GM18517 (cell line): ENCODE measurements around the gene ADARB1.

Experiments used
- ATAC-seq: cut with Tn5 transposase; IDR thresholded peaks from one replicate; pipeline ENCODE4 v1.9.1; 2021; ENCODE audit warnings: mild to moderate bottlenecking, moderate library complexity; ENCODE audit not compliant: unreplicated experiment

Gene ADARB1

GRCh38 chr21:45112371-45112770 lies 38.0 kb downstream of the ADARB1 start:
- ATAC-seq, result no peak

DNA sequence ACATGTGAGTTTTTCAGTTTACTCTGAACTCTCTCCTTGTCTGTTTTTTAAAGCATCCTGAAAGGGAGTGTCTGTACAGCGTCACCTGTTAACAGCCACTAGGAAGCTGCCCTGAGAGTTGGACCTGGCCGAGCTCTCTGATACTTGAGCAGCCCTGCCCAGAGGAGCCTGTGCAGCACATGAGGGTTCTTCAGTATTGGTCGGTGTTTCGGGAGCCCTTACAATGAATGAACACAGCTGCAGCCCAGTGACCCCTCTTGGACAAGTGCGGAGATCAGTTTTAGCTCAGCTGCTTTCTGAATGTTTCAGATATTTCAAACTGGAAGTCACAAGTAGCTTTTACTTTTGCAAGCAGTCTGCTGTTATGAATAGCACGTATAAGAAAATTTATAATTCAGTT lies 39.2 kb downstream of the ADARB1 start:
- no peak for ATAC-seq

- ATAC-seq, result no peak
Observed at GRCh38 chr21:45114072-45114471, 39.7 kb downstream of the ADARB1 start.

- ATAC-seq, result no peak
Observed at GRCh38 chr21:45114475-45114874, 40.1 kb downstream of the ADARB1 start.

GRCh38 chr21:45115141-45115540 lies 40.8 kb downstream of the ADARB1 start:
- ATAC-seq, result no peak

DNA sequence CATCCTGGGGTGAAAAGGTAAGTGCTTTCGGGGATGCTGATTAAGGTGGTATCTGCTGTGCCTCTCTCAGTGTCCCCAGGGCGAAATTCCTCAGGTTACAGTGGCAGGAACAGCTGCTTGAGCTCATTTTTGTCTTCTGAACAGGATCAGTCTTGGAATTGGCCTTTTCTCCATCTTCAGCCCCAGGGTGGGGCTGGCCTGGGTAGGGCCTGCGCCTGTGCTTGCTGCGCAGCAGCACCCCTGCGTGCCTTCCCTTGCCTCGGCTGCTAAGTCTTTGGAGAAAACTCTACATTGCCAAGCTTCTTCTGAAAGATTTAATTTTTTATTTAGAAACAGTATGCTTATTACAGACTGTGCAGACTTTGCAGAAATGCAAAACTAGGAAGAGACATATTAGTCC lies 41.7 kb downstream of the ADARB1 start:
- ATAC-seq, result no peak

- no peak for ATAC-seq
Observed at GRCh38 chr21:45117314-45117713, 42.9 kb downstream of the ADARB1 start.

GRCh38 chr21:45118099-45118498 lies 43.7 kb downstream of the ADARB1 start:
- no peak for ATAC-seq

DNA sequence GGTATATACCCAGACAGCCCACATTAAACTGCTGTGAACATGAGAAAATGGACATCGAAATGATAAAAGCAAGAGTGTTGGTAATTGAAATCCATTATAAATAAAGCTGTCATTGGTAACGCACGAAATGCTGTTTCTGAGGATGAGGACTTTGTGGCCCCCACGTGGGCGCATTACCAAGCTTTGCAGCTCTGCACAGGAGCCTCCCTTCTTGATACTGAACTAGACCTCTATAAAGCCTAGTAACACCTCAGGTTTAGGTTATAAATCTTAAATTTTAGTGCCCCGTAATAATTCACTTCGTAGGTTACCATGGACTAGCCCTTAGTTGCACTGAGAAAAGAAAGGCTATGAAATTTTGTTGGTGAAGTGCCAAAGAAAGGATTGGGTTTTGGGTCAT lies 45.4 kb downstream of the ADARB1 start:
- no peak for ATAC-seq

- no peak for ATAC-seq
Observed at GRCh38 chr21:45120975-45121374, 46.6 kb downstream of the ADARB1 start.

- no peak for ATAC-seq
Observed at GRCh38 chr21:45122030-45122429, 47.6 kb downstream of the ADARB1 start.

DNA sequence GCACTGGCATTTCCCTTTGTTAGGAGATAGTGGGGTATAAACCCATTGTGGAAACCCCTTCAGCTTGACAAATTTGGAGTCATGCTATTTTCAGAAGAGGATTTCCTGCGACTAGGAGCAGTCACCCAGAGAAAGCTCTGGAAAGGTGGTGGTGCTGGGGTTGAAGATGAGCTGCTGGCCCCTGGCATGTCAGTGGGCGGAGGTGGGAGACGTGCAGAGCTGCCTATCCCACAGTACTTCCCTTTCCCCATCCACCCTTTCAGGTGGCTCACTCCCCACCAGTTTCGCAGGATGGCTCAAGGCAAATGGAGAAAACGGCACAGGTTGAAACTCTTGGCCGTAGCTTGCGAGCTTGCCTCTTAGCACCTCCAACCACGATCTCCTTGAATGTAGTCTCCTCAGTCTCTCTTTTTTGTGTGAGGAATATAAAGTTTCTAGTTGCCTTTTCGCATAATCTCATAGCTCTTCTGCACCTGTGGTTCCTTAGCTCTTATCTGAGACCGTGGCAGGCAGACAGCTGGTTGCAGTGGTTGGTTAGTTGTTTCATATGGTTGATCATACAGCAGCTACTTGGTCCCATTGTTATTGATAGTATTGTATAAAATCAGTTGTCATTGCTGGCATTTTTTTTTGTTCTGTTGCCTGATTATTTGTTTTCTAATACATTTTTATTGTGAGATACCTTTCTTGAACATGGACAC lies 48.2 kb downstream of the ADARB1 start:
- no peak for ATAC-seq

GRCh38 chr21:45123440-45123839 lies 49.1 kb downstream of the ADARB1 start:
- no peak for ATAC-seq

- ATAC-seq, result no peak
Observed at GRCh38 chr21:45124596-45124995, 50.2 kb downstream of the ADARB1 start.

GRCh38 chr21:45125357-45125756 lies 51.0 kb downstream of the ADARB1 start:
- ATAC-seq, result no peak

GRCh38 chr21:45126204-45126626 lies 51.8 kb downstream of the ADARB1 start:
- ATAC-seq, result no peak

- ATAC-seq, result no peak
Observed at GRCh38 chr21:45126983-45127382, 52.6 kb downstream of the ADARB1 start.

DNA sequence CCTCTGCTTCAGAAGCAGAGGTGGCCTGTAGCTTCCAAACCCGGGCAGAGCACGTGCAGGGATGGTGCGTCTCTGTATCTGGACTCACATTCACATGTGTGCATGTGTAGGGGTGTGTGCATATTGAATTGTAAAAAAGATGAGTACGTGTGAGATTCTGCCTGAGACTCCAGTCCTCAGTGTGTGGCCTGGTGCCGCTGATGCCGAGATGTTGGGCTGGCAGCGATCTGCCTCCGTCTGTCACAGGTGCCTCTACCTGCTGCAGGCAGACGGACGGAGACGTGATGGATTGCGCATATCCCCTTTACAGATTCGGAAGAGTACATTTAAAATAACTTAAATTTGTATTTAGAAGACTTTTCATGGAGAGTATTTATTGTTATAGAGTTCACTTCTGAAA lies 53.6 kb downstream of the ADARB1 start:
- ATAC-seq, result no peak

DNA sequence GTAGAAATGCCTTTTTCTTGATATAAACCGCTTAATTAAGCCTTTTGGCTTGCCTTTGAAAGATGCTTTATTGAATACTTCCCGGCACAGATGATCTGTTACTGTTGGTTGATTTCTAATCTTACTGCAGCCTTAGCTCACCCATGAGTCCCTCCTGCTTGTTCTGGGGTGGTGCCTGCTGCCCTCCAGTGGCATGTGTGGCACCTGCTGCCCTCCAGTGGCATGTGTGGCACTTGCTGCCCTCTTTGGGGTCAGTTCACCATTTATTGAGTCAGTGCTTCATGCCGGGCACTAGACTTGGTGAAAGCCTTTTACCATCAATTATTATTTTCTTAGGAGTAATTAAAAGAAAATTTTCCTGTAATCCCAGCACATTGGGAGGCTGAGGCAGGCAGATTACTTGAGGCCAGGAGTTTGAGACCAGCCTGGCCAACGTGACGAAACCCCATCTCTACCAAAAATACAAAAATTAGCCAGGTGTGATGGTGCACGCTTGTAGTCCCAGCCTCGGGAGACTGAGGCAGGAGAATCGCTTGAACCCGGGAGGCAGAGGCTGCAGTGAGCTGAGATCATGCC lies 54.3 kb downstream of the ADARB1 start:
- no peak for ATAC-seq

- ATAC-seq, result no peak
Observed at GRCh38 chr21:45129189-45129923, 55.0 kb downstream of the ADARB1 start.

DNA sequence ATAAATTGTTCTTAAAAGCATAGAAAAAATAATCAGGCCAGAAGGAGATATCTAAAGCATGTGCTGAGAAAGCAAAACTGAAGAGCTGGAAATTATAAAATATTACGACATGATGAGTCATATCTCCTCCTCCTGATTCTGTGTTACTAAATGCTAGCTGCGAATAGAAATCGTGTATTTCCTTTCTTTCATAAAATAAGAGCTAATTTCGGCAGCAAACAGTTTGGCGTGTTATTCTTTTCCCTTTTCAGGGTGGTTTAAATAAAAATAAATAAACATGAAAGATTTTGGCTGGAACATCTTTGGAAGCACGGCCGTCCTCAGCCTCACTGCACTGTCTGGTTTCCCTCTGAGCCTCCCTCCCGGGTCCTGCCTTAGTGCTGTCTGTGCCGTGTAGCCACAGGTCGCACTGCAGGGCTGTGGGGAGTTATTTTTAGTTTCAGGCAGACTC lies 56.0 kb downstream of the ADARB1 start:
- no peak for ATAC-seq

GRCh38 chr21:45131537-45131999 lies 57.2 kb downstream of the ADARB1 start:
- no peak for ATAC-seq
